Loucy (cell line): Measurements from ENCODE around the gene GNPAT.

Source experiments
- H2AFZ ChIP-seq: fragments of 200-600 bp; sonication (generic); 2 replicates; pipeline ENCODE4 v1.6.0; 2016; ENCODE audit warnings: antibody characterized with exemption, mild to moderate bottlenecking, low read length, moderate library complexity
- H3F3A ChIP-seq: fragments of 200-600 bp; 2 replicates; pipeline ENCODE4 v1.6.0; 2016; ENCODE audit warnings: antibody characterized with exemption, low read depth, mild to moderate bottlenecking
- H3K27me3 ChIP-seq: fragments of 200-600 bp; sonication (generic); 2 replicates; pipeline ENCODE4 v1.6.1; 2014; ENCODE audit warnings: low read length, mild to moderate bottlenecking; ENCODE audit not compliant: insufficient read depth, poor library complexity, severe bottlenecking
- H3K36me3 ChIP-seq: fragments of 200-600 bp; sonication (generic); 2 replicates; pipeline ENCODE4 v1.6.1; 2016; ENCODE audit warnings: low read length; ENCODE audit not compliant: insufficient read depth
- H3K4me1 ChIP-seq: fragments of 200-600 bp; sonication (generic); 2 replicates; pipeline ENCODE4 v1.5.1; 2014; ENCODE audit warnings: low read length, mild to moderate bottlenecking; ENCODE audit not compliant: insufficient read depth, poor library complexity, severe bottlenecking
- H3K4me2 ChIP-seq: fragments of 200-600 bp; sonication (generic); 2 replicates; pipeline ENCODE4 v1.6.0; 2014; ENCODE audit warnings: antibody characterized with exemption, low read length, low read depth, mild to moderate bottlenecking; ENCODE audit not compliant: poor library complexity, severe bottlenecking
- H3K4me3 ChIP-seq: fragments of 200-600 bp; sonication (generic); 2 replicates; pipeline ENCODE4 v1.5.1; 2014; ENCODE audit warnings: low read length, mild to moderate bottlenecking, mixed read lengths; ENCODE audit not compliant: poor library complexity, severe bottlenecking
- H3K79me2 ChIP-seq: fragments of 200-600 bp; sonication (generic); 2 replicates; pipeline ENCODE4 v1.6.1; 2014; ENCODE audit warnings: low read length; ENCODE audit not compliant: insufficient read depth
- H3K9ac ChIP-seq: fragments of 200-600 bp; sonication (generic); 2 replicates; pipeline ENCODE4 v1.6.0; 2014; ENCODE audit warnings: mild to moderate bottlenecking, low read depth, low read length, moderate library complexity; ENCODE audit not compliant: poor library complexity, severe bottlenecking
- H3K9me2 ChIP-seq: fragments of 200-600 bp; sonication (generic); replicated peaks from 2 replicates; pipeline ENCODE4 v1.6.1; 2016; ENCODE audit warnings: low read depth, low read length, mixed read lengths
- H3K9me3 ChIP-seq: fragments of 200-600 bp; sonication (generic); 2 replicates; pipeline ENCODE4 v1.6.1; 2014; ENCODE audit warnings: mild to moderate bottlenecking, antibody characterized with exemption, low read length, low read depth; ENCODE audit not compliant: insufficient read depth
- H4K20me1 ChIP-seq: fragments of 200-600 bp; sonication (generic); 2 replicates; pipeline ENCODE4 v1.6.0; 2014; ENCODE audit warnings: antibody characterized with exemption, low read length, mild to moderate bottlenecking; ENCODE audit not compliant: insufficient read depth, poor library complexity, severe bottlenecking
- EZH2phosphoT487 ChIP-seq: fragments of 200-600 bp; IDR thresholded peaks from 2 replicates; pipeline ENCODE4 v1.6.1; 2018; ENCODE audit warnings: antibody characterized with exemption, mild to moderate bottlenecking, moderate library complexity, borderline replicate concordance
- TF ChIP-seq, protein P1 (sequence below): fragments of 200-600 bp; sonication (generic); conservative IDR thresholded peaks from 2 replicates; pipeline ENCODE4 v1.5.1; 2014; ENCODE audit warnings: mild to moderate bottlenecking, antibody characterized with exemption, low read length

GNPAT gene

DNA sequence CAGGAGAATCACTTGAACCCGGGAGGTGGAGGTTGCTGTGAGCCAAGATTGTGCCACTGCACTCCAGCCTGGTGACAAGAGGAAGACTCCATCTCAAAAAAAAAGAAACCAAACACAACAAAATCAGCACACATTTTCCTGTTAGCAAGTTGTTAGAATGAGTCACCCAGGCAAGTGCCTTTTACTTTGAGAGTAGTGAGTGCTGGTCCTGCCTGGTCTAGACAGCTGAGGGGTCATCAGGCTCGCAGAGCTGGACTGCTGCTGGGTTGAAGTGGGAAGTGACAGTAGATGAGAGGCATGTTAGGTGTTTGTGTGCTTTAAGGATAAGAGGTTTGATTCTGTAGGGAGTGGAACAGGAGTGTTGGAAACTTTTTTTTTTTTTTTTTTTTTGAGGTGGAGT lies 31.9 kb downstream of the GNPAT start:
- no peaks in the 10 kb centered on the region for H3K27me3 ChIP-seq
- H3K36me3 ChIP-seq = peaks cover 14% of the 10 kb centered on the region; the same call in 1 of the 2 replicates
- no peak overlapping the region for H3K4me2 ChIP-seq
- no peaks in the 10 kb centered on the region for H3K9me2 ChIP-seq
- H3K9me3 ChIP-seq = no peaks in the 10 kb centered on the region
- no peak overlapping the region for H3K9ac ChIP-seq
- H3F3A ChIP-seq = no peaks in the 10 kb centered on the region
- H2AFZ ChIP-seq = no peak overlapping the region
- no peaks in the 10 kb centered on the region for H4K20me1 ChIP-seq
- H3K4me3 ChIP-seq = no peak overlapping the region
- TF ChIP-seq, protein P1, sequence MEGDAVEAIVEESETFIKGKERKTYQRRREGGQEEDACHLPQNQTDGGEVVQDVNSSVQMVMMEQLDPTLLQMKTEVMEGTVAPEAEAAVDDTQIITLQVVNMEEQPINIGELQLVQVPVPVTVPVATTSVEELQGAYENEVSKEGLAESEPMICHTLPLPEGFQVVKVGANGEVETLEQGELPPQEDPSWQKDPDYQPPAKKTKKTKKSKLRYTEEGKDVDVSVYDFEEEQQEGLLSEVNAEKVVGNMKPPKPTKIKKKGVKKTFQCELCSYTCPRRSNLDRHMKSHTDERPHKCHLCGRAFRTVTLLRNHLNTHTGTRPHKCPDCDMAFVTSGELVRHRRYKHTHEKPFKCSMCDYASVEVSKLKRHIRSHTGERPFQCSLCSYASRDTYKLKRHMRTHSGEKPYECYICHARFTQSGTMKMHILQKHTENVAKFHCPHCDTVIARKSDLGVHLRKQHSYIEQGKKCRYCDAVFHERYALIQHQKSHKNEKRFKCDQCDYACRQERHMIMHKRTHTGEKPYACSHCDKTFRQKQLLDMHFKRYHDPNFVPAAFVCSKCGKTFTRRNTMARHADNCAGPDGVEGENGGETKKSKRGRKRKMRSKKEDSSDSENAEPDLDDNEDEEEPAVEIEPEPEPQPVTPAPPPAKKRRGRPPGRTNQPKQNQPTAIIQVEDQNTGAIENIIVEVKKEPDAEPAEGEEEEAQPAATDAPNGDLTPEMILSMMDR = no peak
- no peak for TF ChIP-seq EZH2phosphoT487
- no peaks in the 10 kb centered on the region for H3K4me1 ChIP-seq
- H3K79me2 ChIP-seq = no peaks in the 10 kb centered on the region

DNA sequence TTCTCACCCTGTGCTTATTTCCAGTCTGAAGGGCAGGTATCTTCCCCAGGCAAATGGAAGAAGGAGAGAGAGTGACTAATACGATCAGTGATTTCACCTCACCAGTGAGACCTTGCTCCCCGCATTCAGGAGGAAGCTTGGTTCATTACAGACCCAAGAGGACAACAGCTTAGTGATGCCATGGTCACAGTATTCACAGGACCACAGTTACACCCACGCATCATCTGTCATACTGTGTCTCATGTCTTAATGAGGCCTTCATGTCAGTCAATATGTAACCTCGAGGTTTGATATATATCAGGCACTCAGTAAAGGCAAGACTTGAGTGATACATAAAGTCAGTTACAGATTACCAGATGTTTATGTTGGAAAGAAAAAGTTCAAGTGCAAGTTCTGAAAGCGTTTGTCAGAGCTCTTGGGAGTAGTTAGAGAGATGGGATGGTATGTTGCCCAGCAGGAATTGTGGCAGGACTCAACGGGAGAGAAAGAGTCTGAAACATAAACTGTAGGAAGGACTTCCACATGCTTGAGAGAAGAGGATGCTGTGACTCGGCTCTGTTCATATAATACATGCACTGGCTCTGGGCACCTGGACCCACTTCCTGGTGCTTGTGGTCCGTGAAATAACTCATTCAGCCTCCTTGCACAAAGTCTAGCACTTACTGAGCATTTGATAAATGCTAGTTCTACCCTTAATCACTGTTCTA lies 33.3 kb downstream of the GNPAT start:
- no peaks in the 10 kb centered on the region for H4K20me1 ChIP-seq
- no peaks in the 10 kb centered on the region for H3K79me2 ChIP-seq
- H3K4me1 ChIP-seq = no peaks in the 10 kb centered on the region
- TF ChIP-seq, protein P1 = no peak
- TF ChIP-seq EZH2phosphoT487 = no peak
- no peak overlapping the region for H2AFZ ChIP-seq
- H3K9ac ChIP-seq = no peak overlapping the region
- H3K9me3 ChIP-seq = no peaks in the 10 kb centered on the region
- peaks cover 11% of the 10 kb centered on the region; the same call in 1 of the 2 replicates for H3K36me3 ChIP-seq
- H3F3A ChIP-seq = no peaks in the 10 kb centered on the region
- no peaks in the 10 kb centered on the region for H3K27me3 ChIP-seq
- no peaks in the 10 kb centered on the region for H3K9me2 ChIP-seq
- H3K4me3 ChIP-seq = no peak overlapping the region
- no peak overlapping the region for H3K4me2 ChIP-seq

DNA sequence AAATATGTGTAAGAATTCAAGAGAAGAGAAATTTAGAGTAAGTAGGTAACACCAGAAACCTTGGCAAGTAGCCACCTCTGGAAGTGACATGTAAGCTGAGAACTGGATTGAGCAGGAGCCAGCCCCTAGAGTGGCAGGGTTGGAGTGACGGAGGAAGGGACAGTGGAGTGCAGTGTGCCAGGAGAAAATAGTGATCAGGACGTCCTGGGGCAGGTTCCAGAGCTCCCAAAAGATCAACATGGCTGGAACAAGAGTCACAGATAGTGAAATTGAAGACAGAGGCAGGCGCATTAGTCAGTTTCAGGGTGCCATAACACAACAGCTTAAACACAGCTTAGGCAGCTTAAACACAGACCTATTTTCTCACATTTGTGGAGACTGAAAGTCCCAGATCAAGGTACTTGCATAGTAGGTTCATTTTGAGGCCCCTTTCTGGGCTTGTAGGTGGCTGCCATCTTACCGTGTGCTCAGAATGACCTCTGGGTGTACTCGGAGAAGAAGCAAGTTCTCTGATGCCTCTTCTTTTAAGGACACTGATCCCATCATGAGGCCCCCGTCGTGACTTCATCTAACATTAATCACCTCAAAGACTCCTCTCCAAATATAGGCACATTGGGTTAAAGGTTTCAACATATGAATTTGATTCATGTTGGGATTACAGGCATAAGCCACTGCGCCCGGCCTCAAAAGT lies 37.2 kb downstream of the GNPAT start:
- Histone ChIP-seq H2AFZ (no peak overlapping the region), H3K4me3 (no peak overlapping the region), H3K9ac (no peak overlapping the region), H3K4me2 (no peak overlapping the region), H3K9me2 (no peaks in the 10 kb centered on the region), H3F3A (no peaks in the 10 kb centered on the region), H3K36me3 (no peaks in the 10 kb centered on the region; the same call in 1 of the 2 replicates), H3K9me3 (no peaks in the 10 kb centered on the region), H4K20me1 (no peaks in the 10 kb centered on the region), H3K4me1 (no peaks in the 10 kb centered on the region), H3K27me3 (no peaks in the 10 kb centered on the region), H3K79me2 (no peaks in the 10 kb centered on the region)
- no peak for TF ChIP-seq EZH2phosphoT487
- TF ChIP-seq, protein P1 = no peak
